ENCODE measurements around the gene AOAH. TPM values are rescaled to one million over a fixed set of nuclear protein-coding genes. Genes with fewer than 3 reads are reported as not detected.
A peak's percentile ranks its signal among the peaks of the same experiment; 100 is the strongest.

AOAH gene
- total and polyA plus RNA-seq, 2 donors (not counting 3 experiments of a cell fraction or from before 2014, with no cell fraction given) = not detected

- FAIRE-seq (peak; percentile 99), DNase-seq (ENCODE audit: low read depth, low spot score) (peak; percentile 79)
- Histone ChIP-seq H3K36me3 (ENCODE audit: control insufficient read depth in 2 of 2, extremely low read depth in 1 of 2, insufficient read depth in 2 of 2, low read length in 2 of 2) (no peaks in the 10 kb centered on the region), H3K27ac (ENCODE audit: insufficient read depth, low read depth, low read length) (peak overlapping the region; percentile 63), H3K79me2 (ENCODE audit: control insufficient read depth, insufficient read depth, low read length) (no peaks in the 10 kb centered on the region), H3K4me3 (replicated peaks in 1 of 3; ENCODE audit: insufficient read depth in 1 of 3, low read depth in 1 of 3, low read length in 3 of 3) (no peak overlapping the region), H3K4me1 (ENCODE audit: control insufficient read depth, extremely low read depth, insufficient read depth, low read length) (peaks cover 22% of the 10 kb centered on the region), H3K27me3 (ENCODE audit: control insufficient read depth in 2 of 2, insufficient read depth in 2 of 2, low read length in 2 of 2) (no peaks in the 10 kb centered on the region), H2AFZ (ENCODE audit: low read depth, low read length) (peak overlapping the region; percentile 6), H3K4me2 (ENCODE audit: insufficient read depth, low read length) (peak overlapping the region; percentile 29), H3K9ac (replicated peaks; ENCODE audit: extremely low read depth, insufficient read depth, low read length) (no peak overlapping the region), H3K9me3 (replicated peaks; ENCODE audit: control insufficient read depth, insufficient read depth, low read length) (no peaks in the 10 kb centered on the region), H4K20me1 (replicated peaks; ENCODE audit: control insufficient read depth, extremely low read depth, insufficient read depth, low read length) (no peaks in the 10 kb centered on the region), H3K9me1 (replicated peaks; ENCODE audit: control insufficient read depth, extremely low read depth, insufficient read depth, low read length) (no peaks in the 10 kb centered on the region)
- dilution Hi-C loops (cut with MboI; ENCODE audit: extremely low pct_ligation_motif_present, low sequenced_read_pairs) (no loop called here), intact Hi-C loops (cut with micrococcal nuclease) (loop anchor here (1.0 to 5.0 kb wide), 3 partner anchors 52 to 727 kb away; no protein-coding TSS in a partner anchor)
- CTCF ChIA-PET = interaction anchor here (0.9 to 3.7 kb wide), 11 partner anchors 13 to 726 kb away, joined by 3 to 39 read pairs (median 8); no protein-coding TSS in a partner anchor
- BruUV-seq (replicated peaks) = no TSS peak
- POLR2A ChIA-PET = interaction anchor here (0.6 kb wide), 1 partner anchor 776 kb away, joined by 4 read pairs; no protein-coding TSS in a partner anchor
- TF ChIP-seq MAX (IDR thresholded peaks at IDR 0.05; ENCODE audit: insufficient read depth, insufficient read length) = no peak
- TF ChIP-seq POLR2A (IDR thresholded peaks at IDR 0.05; ENCODE audit: low read depth, low read length) = peak; percentile 34
- no peak for TF ChIP-seq EZH2 (IDR thresholded peaks at IDR 0.05; ENCODE audit: borderline replicate concordance, low read depth, low read length, severe bottlenecking)
- TF ChIP-seq MYC (IDR thresholded peaks at IDR 0.05; ENCODE audit: low read depth, low read length) = no peak
- TF ChIP-seq GATA2 (IDR thresholded peaks at IDR 0.05; ENCODE audit: insufficient read depth, insufficient read length, low read depth, low read length) = peak; percentile 94
- TF ChIP-seq FOS (IDR thresholded peaks at IDR 0.05; ENCODE audit: borderline replicate concordance, insufficient read depth, low read length) = peak; percentile 83
- TF ChIP-seq CTCF (IDR thresholded peaks at IDR 0.05; ENCODE audit: extremely low read depth in 1 of 2, insufficient read depth in 1 of 2, low read depth in 1 of 2, low read length in 2 of 2) = no peak
- TF ChIP-seq JUN (IDR thresholded peaks at IDR 0.05; ENCODE audit: borderline replicate concordance, insufficient read depth, insufficient read length, low read depth) = peak; percentile 80
- TF ChIP-seq POLR2AphosphoS5 (IDR thresholded peaks at IDR 0.05; ENCODE audit: insufficient read depth, low read depth, low read length) = peak; percentile 64
Measured at GRCh38 chr7:36474283-36475010, 249.8 kb downstream of the AOAH start.

Measured in endothelial cell of umbilical vein (primary cell).